ENCODE measurements around the gene CEBPB. TPM values are rescaled to one million over a fixed set of nuclear protein-coding genes. Genes with fewer than 3 reads are reported as not detected.

Gene CEBPB
- total RNA-seq, 1 experiment from 2014 or later: 22.6 TPM

GRCh38 chr20:50222309-50223038 is 31.8 kb downstream of the CEBPB start:
- Histone ChIP-seq H2BK12ac (ENCODE audit: insufficient read length, low read depth, low read length) (no peak overlapping the region), H4K8ac (replicated peaks; ENCODE audit: insufficient read length, low read depth, low read length) (no peak overlapping the region), H2BK5ac (ENCODE audit: insufficient read length, low read length) (no peak overlapping the region), H3K4ac (ENCODE audit: low read depth, low read length) (no peak overlapping the region), H3K23me2 (ENCODE audit: insufficient read length, low read depth, low read length, poor library complexity, severe bottlenecking) (no peaks in the 10 kb centered on the region), H3K14ac (ENCODE audit: insufficient read depth, low read length) (no peak overlapping the region), H3K27me3 (ENCODE audit: insufficient read depth, low read length) (no peaks in the 10 kb centered on the region), H2BK20ac (ENCODE audit: low read depth, low read length, poor library complexity, severe bottlenecking) (no peak overlapping the region), H3K23ac (ENCODE audit: insufficient read length, low read depth, low read length) (no peak overlapping the region), H4K5ac (ENCODE audit: insufficient read length, low read depth, low read length) (no peak overlapping the region), H3K4me2 (ENCODE audit: insufficient read depth, insufficient read length, low read length) (no peak overlapping the region), H2AK5ac (ENCODE audit: insufficient read length, low read length) (no peak overlapping the region), H4K91ac (ENCODE audit: insufficient read length, low read depth, low read length) (no peak overlapping the region), H3T11ph (ENCODE audit: low read length) (no peak overlapping the region), H2BK120ac (ENCODE audit: low read depth, low read length, poor library complexity, severe bottlenecking) (no peak overlapping the region), H2BK15ac (ENCODE audit: low read depth, low read length) (no peak overlapping the region), H4K20me1 (ENCODE audit: control insufficient read depth, insufficient read depth, insufficient read length) (no peaks in the 10 kb centered on the region), H3K4me1 (ENCODE audit: insufficient read depth, low read length) (no peaks in the 10 kb centered on the region), H3K79me1 (ENCODE audit: insufficient read depth, low read depth, low read length, poor library complexity, severe bottlenecking) (no peaks in the 10 kb centered on the region), H3K27ac (ENCODE audit: insufficient read length, low read depth, low read length) (no peak overlapping the region), H3K9me3 (ENCODE audit: control insufficient read depth, low read depth, low read length) (no peaks in the 10 kb centered on the region), H2AFZ (ENCODE audit: low read length) (no peak overlapping the region), H3K9ac (ENCODE audit: extremely low read depth, insufficient read length, low read length) (no peak overlapping the region), H3K56ac (ENCODE audit: insufficient read length, low read depth, low read length) (no peak overlapping the region), H3K18ac (ENCODE audit: insufficient read length, low read depth, low read length) (no peak overlapping the region), H3K79me2 (ENCODE audit: insufficient read depth, low read length) (no peaks in the 10 kb centered on the region)
- Mint-ChIP-seq H3K27me3 (ENCODE audit: low read depth) (no peaks in the 10 kb centered on the region; the same call in none of the 2 replicates), H3K4me1 (peaks cover 5 to 9% of the 10 kb centered on the region in 2 experiments; a peak in 3 of 4 replicates), H3K4me3 (no peak overlapping the region), H3K36me3 (ENCODE audit: insufficient read depth in 1 of 3, low read depth in 3 of 3) (no peaks in the 10 kb centered on the region), H3K9me3 (no peaks in the 10 kb centered on the region; a peak in 1 of 5 replicates), H3K27ac (no peak overlapping the region)
- TF ChIP-seq CTCF (conservative IDR thresholded peaks at IDR 0.05): no peak
- WGBS (ENCODE audit: extremely low coverage, insufficient read length, low lambda C conversion rate): no CpG with 5 or more reads among the region's 12 CpGs
- no peak for DNase-seq
